Measurements from ENCODE around the gene C1S. TPM values are rescaled to one million over a fixed set of nuclear protein-coding genes. Genes with fewer than 3 reads are reported as not detected.

C1S gene
- total RNA-seq, 6 experiments from 2014 or later: 993 to 2,993 (median 1,796) TPM

DNA sequence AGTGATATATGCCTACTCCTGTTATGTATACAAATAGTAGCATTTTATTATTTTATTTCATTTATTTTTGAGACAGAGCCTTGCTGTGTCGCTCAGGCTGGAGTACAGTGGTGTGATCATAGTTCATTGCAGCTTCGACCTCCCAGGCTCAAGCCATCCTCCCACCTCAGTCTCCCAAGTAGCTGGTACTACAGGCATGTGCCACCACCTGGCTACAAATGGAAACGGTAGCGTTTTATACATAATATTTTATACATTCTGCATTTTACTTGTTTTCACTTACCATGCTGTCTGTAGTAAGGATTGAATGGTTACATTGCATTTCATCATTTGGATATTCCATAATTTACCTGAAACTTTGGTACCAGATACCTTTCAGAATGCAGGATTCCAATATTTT lies 17.6 kb downstream of the C1S start:
- Histone ChIP-seq H3K9me3 (no peaks in the 10 kb centered on the region), H3K4me3 (no peak overlapping the region), H3K4me1 (peaks cover 4 to 51% (median 27%) of the 10 kb centered on the region in 4 donors), H3K27ac (peak overlapping the region in 2 of 3 donors; percentile 61 to 79), H3K27me3 (no peaks in the 10 kb centered on the region), H3K36me3 (peaks cover 0 to 30% (median 12%) of the 10 kb centered on the region in 4 donors)
- ATAC-seq (no peak), DNase-seq (no peak)
- WGBS (ENCODE audit: insufficient coverage, low coverage, low lambda C conversion rate, missing lambda C conversion rate): 41% methylated on average over 4 of the region's 4 CpGs
- intact Hi-C loops (cut with DNase I): no loop called here
- no peak for TF ChIP-seq POLR2A (IDR thresholded peaks at IDR 0.05)
- TF ChIP-seq, protein P1, sequence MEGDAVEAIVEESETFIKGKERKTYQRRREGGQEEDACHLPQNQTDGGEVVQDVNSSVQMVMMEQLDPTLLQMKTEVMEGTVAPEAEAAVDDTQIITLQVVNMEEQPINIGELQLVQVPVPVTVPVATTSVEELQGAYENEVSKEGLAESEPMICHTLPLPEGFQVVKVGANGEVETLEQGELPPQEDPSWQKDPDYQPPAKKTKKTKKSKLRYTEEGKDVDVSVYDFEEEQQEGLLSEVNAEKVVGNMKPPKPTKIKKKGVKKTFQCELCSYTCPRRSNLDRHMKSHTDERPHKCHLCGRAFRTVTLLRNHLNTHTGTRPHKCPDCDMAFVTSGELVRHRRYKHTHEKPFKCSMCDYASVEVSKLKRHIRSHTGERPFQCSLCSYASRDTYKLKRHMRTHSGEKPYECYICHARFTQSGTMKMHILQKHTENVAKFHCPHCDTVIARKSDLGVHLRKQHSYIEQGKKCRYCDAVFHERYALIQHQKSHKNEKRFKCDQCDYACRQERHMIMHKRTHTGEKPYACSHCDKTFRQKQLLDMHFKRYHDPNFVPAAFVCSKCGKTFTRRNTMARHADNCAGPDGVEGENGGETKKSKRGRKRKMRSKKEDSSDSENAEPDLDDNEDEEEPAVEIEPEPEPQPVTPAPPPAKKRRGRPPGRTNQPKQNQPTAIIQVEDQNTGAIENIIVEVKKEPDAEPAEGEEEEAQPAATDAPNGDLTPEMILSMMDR (IDR thresholded peaks at IDR 0.05): peak in 2 of 4 donors; percentile 4 to 14

DNA sequence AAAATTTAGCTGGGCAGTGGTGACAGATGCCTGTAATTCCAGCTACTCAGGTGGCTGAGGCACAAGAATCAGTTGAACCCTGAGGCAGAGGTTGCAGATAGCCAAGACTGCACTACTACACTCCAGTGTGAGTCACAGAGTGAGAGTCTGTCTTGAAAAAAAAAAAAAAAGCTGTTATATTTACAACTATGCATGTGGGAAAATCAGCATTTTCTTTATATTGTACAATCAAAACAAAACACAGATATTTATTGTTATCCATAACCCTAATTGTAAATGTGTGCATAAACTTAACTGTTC lies 19.3 kb downstream of the C1S start:
- no peaks in the 10 kb centered on the region for H3K27me3 ChIP-seq
- peaks cover 0 to 35% (median 14%) of the 10 kb centered on the region in 4 donors for H3K36me3 ChIP-seq
- DNase-seq: no peak
- intact Hi-C loops (cut with DNase I): no loop called here
- no peak overlapping the region for H3K4me3 ChIP-seq
- TF ChIP-seq, protein P1 (IDR thresholded peaks at IDR 0.05): no peak
- TF ChIP-seq POLR2A (IDR thresholded peaks at IDR 0.05): no peak
- no peaks in the 10 kb centered on the region for H3K9me3 ChIP-seq
- peak overlapping the region; percentile 54 to 79 (median 71) for H3K27ac ChIP-seq
- peaks cover 4 to 48% (median 27%) of the 10 kb centered on the region in 4 donors for H3K4me1 ChIP-seq
- peak; percentile 6 to 42 (median 27) for ATAC-seq

DNA sequence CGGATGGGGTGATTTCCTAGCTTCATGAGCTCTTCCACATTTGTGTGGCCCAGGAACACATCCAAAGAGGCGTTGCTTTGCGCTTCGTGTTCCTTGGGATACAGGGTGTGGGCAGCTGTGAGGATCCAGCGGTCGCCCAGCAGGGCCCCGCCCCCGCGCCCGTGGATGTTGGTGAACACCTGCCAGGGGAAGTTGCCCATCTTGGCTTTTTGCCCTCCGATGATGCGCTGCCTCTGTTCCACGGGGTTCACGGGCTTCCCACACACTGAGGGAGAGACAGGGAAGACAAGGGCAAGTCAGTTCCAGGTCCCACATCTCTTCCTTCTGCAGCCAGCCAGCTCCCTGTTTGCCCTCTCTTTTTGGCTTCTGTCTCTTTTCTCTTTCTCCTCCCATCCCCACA lies 20.5 kb downstream of the C1S start:
- no peak for TF ChIP-seq POLR2A (IDR thresholded peaks at IDR 0.05)
- TF ChIP-seq, protein P1 (IDR thresholded peaks at IDR 0.05): no peak
- Histone ChIP-seq H3K9me3 (no peaks in the 10 kb centered on the region), H3K27ac (peak overlapping the region in 1 of 3 donors; percentile 79), H3K4me1 (peaks cover 4 to 48% (median 27%) of the 10 kb centered on the region in 4 donors), H3K4me3 (no peak overlapping the region), H3K27me3 (no peaks in the 10 kb centered on the region), H3K36me3 (peaks cover 0 to 43% (median 23%) of the 10 kb centered on the region in 4 donors)
- WGBS (ENCODE audit: insufficient coverage, low coverage, low lambda C conversion rate, missing lambda C conversion rate): 39% methylated on average over 7 of the region's 14 CpGs
- intact Hi-C loops (cut with DNase I): no loop called here
- ATAC-seq (peak; percentile 66 to 77 (median 72)), DNase-seq (peak; percentile 70 to 86 (median 82))

DNA sequence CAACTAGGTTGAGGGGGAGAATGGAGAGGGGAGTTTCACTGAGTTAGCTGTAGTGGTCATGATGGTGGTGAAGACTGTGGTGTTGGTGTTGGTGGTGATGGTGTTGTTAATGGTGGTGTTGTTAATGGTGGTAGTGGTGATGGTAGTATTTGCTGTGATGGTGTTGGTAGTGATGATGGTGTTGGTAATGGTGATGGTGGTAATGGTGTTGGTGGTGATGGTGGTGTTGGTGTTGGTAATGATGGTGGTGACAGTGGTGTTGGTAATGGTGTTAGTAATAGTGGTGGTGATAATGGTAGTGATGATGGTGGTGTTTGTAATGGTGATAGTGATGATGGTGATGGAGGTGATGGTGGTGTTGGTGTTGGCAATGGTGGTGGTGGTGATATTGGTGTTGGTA lies 22.6 kb downstream of the C1S start:
- no peaks in the 10 kb centered on the region for H3K9me3 ChIP-seq
- H3K4me3 ChIP-seq: no peak overlapping the region
- no peaks in the 10 kb centered on the region for H3K27me3 ChIP-seq
- ATAC-seq (no peak), DNase-seq (no peak)
- no peak for TF ChIP-seq POLR2A (IDR thresholded peaks at IDR 0.05)
- TF ChIP-seq, protein P1 (IDR thresholded peaks at IDR 0.05): no peak
- peaks cover 4 to 53% (median 26%) of the 10 kb centered on the region in 4 donors for H3K4me1 ChIP-seq
- peaks cover 0 to 63% (median 33%) of the 10 kb centered on the region in 4 donors for H3K36me3 ChIP-seq
- H3K27ac ChIP-seq: no peak overlapping the region
- intact Hi-C loops (cut with DNase I): no loop called here
